BJ (cell line): ENCODE data around the gene OS9. TPM values are rescaled to one million over a fixed set of nuclear protein-coding genes. Genes with fewer than 3 reads are reported as not detected.
"Not testable (repeated sequence)": the region's sequence is repeated elsewhere in the genome, so short reads cannot be mapped to it uniquely, and the experiment has no call there.

Source experiments
- CTCF ChIA-PET: fragments of 350-600 bp; formaldehyde crosslinking; extraction: SDS; loops from one replicate; lab custom pipeline; 2021; ENCODE audit warnings: antibody characterized with exemption, inconsistent platforms; lab: Yijun Ruan, JAX
- POLR2A ChIA-PET: fragments of 300-600 bp; sonication (Branson Sonifier 250); formaldehyde crosslinking; extraction: SDS; loops from one replicate; lab custom pipeline; 2021; ENCODE audit warnings: antibody characterized with exemption; lab: Charles Lee
- DNase-seq: peaks from one replicate; pipeline ENCODE4 v3.0.0-alpha.2; 2011; ENCODE audit warnings: low read depth
- H3K27me3 ChIP-seq: 2 replicates; pipeline ENCODE4 v1.6.0; 2011; ENCODE audit warnings: low read length; ENCODE audit not compliant: control insufficient read depth, insufficient read depth
- H3K36me3 ChIP-seq: 2 replicates; pipeline ENCODE4 v1.5.1; 2011; ENCODE audit warnings: low read length; ENCODE audit not compliant: control insufficient read depth, insufficient read depth
- H3K4me3 ChIP-seq: 2 replicates; pipeline ENCODE4 v1.5.1; 2011; ENCODE audit warnings: low read depth, mild to moderate bottlenecking, control low read depth, low read length
- CTCF ChIP-seq: IDR thresholded peaks from 2 replicates; pipeline ENCODE4 v1.5.1; 2011; ENCODE audit warnings: low read depth, mild to moderate bottlenecking, control low read depth, inconsistent platforms, low read length, moderate library complexity; ENCODE audit not compliant: insufficient read depth
- polyA plus RNA-seq: library from polyadenylated mRNA; depleted of rRNA; stranded (reverse); fragments of >200 nt; gene quantifications from 2 replicates; pipeline ENCODE4 v1.2.3, GENCODE V29; 2011

The OS9 gene
- polyA plus RNA-seq, 1 experiment: 415 TPM

DNA sequence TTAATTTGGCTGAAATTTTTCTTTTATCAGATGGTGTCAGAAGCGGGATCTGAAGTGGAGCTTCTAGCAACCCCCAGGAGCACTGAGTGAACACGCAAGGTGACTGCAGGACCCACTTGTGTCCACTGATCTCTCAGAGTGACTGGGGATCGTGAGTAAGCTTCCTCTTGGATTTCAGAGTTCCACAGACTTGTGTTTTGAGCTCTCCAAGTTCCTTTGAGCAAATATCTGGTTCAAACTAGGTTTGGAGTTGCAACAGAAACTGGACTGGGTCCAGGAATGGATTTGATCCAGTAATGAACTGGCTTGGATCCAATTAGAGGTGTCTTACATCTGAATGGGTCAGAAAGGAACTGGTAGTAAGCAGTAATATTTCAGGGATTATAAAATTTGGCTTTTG is 36.2 kb upstream of the OS9 start:
- DNase-seq: no peak
- TF ChIP-seq CTCF: no peak
- Histone ChIP-seq H3K4me3 (no peak overlapping the region), H3K27me3 (peaks cover 2% of the 10 kb centered on the region; the same call in 1 of the 2 replicates), H3K36me3 (no peaks in the 10 kb centered on the region)
- ChIA-PET CTCF (interaction anchor here (1.3 to 1.6 kb wide), 3 partner anchors 16 to 36 kb away, joined by 4 to 6 read pairs (median 4); partner anchors contain the start of genes B4GALNT1 and OS9), POLR2A (no interaction called here)

DNA sequence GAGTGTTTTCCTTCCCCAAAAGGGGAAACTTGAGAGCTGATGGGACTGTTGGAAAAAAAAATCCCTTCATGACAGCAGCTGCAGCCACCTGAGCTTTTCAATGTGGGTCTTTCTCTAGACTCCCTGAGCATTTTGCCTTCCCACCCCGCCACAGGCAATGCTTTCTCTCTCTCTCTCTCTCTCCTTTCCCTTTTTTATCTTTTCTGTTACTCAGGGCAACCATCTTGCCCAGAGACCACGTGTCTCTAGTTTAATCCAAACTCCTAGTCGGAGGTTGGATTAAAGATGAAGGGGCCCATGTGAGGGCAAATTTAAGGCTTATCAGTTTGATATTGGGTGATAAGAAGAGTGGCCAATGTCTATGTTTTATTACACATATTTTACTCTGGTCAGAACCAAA is 35.0 kb upstream of the OS9 start:
- no peak for DNase-seq
- no peak for TF ChIP-seq CTCF
- peaks cover 2% of the 10 kb centered on the region; the same call in 1 of the 2 replicates for H3K27me3 ChIP-seq
- ChIA-PET CTCF (no interaction called here), POLR2A (no interaction called here)
- H3K4me3 ChIP-seq: no peak overlapping the region
- H3K36me3 ChIP-seq: no peaks in the 10 kb centered on the region

- Histone ChIP-seq H3K36me3 (no peaks in the 10 kb centered on the region), H3K27me3 (peaks cover 2% of the 10 kb centered on the region; the same call in 1 of the 2 replicates), H3K4me3 (no peak overlapping the region)
- no peak for DNase-seq
- TF ChIP-seq CTCF: no peak
- CTCF ChIA-PET: interaction anchor here (0.7 kb wide), 1 partner anchor 15 kb away, joined by 3 read pairs; no protein-coding TSS in a partner anchor
- POLR2A ChIA-PET: no interaction called here
Measured at GRCh38 chr12:57661376-57661775, 32.6 kb upstream of the OS9 start.

DNA sequence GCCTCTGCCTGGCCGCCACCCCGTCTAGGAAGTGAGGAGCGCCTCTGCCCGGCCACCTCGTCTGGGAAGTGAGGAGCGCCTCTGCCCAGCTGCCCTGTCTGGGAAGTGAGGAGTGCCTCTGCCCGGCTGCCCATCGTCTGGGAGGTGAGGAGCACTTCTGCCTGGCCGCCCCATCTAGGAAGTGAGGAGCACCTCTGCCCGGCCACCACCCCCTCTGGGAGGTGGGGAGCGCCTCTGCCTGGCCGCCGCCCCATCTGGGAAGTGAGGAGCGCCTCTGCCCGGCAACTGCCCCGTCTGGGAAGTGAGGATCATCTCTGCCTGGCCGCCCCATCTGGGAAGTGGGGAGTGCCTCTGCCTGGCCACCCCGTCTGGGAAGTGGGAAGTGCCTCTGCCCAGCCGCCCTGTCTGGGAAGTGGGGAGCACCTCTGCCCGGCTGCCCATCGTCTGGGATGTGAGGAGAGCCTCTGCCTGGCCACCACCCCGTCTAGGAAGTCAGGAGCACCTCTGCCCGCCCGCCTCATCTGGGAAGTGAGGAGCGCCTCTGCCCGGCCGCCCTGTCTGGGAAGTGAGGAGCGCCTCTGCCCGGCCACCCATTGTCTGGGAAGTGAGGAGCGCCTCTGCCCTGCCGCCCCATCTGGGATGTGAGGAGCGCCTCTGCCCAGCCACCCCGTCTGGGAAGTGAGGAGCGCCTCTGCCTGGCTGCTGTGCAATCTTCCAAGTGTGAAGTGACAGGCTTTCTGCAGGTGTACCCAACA is 28.7 kb upstream of the OS9 start:
- POLR2A ChIA-PET, DNase-seq, H3K27me3 ChIP-seq: not testable (repeated sequence)

DNA sequence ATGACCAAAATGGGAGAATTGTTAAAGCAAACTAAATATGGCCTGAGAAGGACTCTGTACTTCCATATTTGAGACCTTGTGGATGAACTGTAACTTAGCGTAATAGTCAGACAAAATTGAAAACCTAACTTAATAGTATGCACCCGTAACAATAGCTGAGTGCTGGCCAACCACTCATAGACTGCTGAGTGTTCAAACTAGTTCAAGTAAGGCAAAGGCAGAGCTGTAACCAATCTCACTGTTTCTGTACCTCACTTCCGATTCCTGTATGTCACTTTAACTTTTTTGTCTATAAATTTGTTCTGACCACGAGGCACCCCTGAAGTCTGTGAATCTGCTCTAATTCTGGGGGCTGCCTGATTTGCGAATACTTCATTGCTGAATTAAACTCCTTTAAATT is 27.0 kb upstream of the OS9 start:
- no peak for DNase-seq
- CTCF ChIA-PET: no interaction called here
- TF ChIP-seq CTCF: no peak

More for the DNA sequence above, 28.7 kb upstream of the OS9 start:
- CTCF ChIA-PET, H3K4me3 ChIP-seq, H3K36me3 ChIP-seq: not testable (repeated sequence)

DNA sequence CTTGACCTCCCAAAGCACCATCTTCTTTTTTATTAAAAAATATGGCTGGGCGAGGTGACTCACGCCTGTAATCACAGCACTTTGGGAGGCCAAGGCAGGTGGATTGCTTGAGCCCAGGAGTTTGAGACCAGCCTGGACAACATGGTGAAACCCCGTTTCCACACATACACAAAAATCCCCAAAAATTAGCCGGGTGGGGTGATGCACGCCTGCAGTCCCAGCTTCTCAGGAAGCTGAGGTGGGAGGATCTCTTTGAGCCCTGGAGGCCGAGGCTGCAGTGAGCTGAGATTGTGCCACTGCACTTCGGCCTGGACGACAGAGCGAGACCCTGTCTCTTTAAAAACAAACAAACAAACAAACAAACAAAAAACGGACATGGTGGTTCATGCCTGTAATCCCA is 24.2 kb upstream of the OS9 start:
- CTCF ChIA-PET, DNase-seq, H3K4me3 ChIP-seq, H3K36me3 ChIP-seq, H3K27me3 ChIP-seq, POLR2A ChIA-PET: not testable (repeated sequence)

More for the DNA sequence above, 27.0 kb upstream of the OS9 start:
- Histone ChIP-seq H3K27me3 (no peaks in the 10 kb centered on the region), H3K4me3 (no peak overlapping the region), H3K36me3 (no peaks in the 10 kb centered on the region)
- POLR2A ChIA-PET: no interaction called here

- POLR2A ChIA-PET, H3K27me3 ChIP-seq: not testable (repeated sequence)
- CTCF ChIA-PET: interaction anchor here (1.8 kb wide), 1 partner anchor 88 kb away, joined by 5 read pairs; no protein-coding TSS in a partner anchor
Measured at GRCh38 chr12:57671811-57672210, 22.1 kb upstream of the OS9 start.

More at GRCh38 chr12:57671811-57672210, 22.1 kb upstream of the OS9 start:
- H3K36me3 ChIP-seq, H3K4me3 ChIP-seq, DNase-seq: not testable (repeated sequence)
